Measurements from ENCODE around the gene SMYD5.

The SMYD5 gene

DNA sequence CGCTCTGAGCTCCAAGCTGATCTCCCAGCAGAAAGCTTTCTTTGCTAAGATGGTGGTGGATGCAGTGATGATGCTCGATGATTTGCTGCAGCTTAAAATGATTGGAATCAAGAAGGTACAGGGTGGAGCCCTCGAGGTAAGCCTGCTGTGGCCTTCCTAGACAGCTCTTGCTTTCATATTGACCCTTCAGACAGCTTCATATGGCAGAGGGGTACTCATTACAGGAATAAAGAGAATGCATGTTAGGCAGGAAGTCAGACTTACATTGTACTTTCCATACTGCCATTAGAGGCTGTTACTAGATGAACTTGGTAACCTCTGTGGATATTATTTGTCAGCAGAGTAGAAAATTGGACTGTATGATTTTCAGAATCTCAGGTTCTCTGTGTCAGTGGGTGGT is 30.5 kb downstream of the SMYD5 start:
- Histone ChIP-seq H3K27ac (ENCODE audit: low read depth, low read length) (no peak overlapping the region), H3K27me3 (ENCODE audit: low read length) (no peaks in the 10 kb centered on the region), H3K9me3 (ENCODE audit: insufficient read depth, low read length) (no peaks in the 10 kb centered on the region), H3K4me2 (ENCODE audit: low read depth, low read length, poor library complexity, severe bottlenecking) (no peak overlapping the region), H4K20me1 (ENCODE audit: low read depth, low read length) (peaks cover 15% of the 10 kb centered on the region; the same call in 1 of the 2 replicates), H3K4me3 (ENCODE audit: insufficient read depth, low read length, poor library complexity, severe bottlenecking) (no peak overlapping the region), H3K79me2 (ENCODE audit: insufficient read depth, low read length) (peaks cover 56% of the 10 kb centered on the region), H3F3A (ENCODE audit: insufficient read depth) (no peaks in the 10 kb centered on the region), H2AFZ (ENCODE audit: low read depth, low read length, severe bottlenecking) (no peak overlapping the region), H3K36me3 (ENCODE audit: low read length) (peaks cover 63% of the 10 kb centered on the region), H3K9ac (ENCODE audit: low read length) (no peak overlapping the region), H3K9me2 (replicated peaks; ENCODE audit: insufficient read depth, low read length) (no peaks in the 10 kb centered on the region)
- no peak for TF ChIP-seq EZH2phosphoT487 (conservative IDR thresholded peaks at IDR 0.05; ENCODE audit: low read length)
- TF ChIP-seq, protein P1, sequence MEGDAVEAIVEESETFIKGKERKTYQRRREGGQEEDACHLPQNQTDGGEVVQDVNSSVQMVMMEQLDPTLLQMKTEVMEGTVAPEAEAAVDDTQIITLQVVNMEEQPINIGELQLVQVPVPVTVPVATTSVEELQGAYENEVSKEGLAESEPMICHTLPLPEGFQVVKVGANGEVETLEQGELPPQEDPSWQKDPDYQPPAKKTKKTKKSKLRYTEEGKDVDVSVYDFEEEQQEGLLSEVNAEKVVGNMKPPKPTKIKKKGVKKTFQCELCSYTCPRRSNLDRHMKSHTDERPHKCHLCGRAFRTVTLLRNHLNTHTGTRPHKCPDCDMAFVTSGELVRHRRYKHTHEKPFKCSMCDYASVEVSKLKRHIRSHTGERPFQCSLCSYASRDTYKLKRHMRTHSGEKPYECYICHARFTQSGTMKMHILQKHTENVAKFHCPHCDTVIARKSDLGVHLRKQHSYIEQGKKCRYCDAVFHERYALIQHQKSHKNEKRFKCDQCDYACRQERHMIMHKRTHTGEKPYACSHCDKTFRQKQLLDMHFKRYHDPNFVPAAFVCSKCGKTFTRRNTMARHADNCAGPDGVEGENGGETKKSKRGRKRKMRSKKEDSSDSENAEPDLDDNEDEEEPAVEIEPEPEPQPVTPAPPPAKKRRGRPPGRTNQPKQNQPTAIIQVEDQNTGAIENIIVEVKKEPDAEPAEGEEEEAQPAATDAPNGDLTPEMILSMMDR (IDR thresholded peaks at IDR 0.05; ENCODE audit: insufficient read depth, low read length, poor library complexity, severe bottlenecking), result no peak

DNA sequence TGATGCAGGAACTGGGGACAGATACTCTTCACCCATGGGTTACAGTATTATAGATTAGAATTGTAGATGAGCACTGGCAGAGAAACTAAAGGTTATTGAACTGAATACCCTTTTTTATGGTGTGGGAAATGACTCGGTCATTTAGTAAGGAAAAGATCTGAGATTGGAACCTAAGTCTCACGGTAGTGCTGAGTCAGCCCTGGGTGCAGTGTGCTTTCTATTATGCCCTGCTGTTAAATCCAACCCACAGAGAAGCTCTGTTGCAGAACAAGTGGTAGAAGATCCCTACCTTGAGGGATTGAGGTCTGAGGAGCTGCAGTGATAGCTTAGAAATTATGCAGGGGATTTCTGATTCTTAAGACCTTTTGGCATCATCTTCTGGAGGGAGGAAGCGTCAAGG is 32.8 kb downstream of the SMYD5 start:
- H3K27ac ChIP-seq (ENCODE audit: low read depth, low read length), result no peak overlapping the region
- H3F3A ChIP-seq (ENCODE audit: insufficient read depth), result no peaks in the 10 kb centered on the region
- H2AFZ ChIP-seq (ENCODE audit: low read depth, low read length, severe bottlenecking), result no peak overlapping the region
- no peak overlapping the region for H3K4me3 ChIP-seq (ENCODE audit: insufficient read depth, low read length, poor library complexity, severe bottlenecking)
- no peaks in the 10 kb centered on the region for H3K9me3 ChIP-seq (ENCODE audit: insufficient read depth, low read length)
- peaks cover 34% of the 10 kb centered on the region; the same call in 1 of the 2 replicates for H3K79me2 ChIP-seq (ENCODE audit: insufficient read depth, low read length)
- no peak overlapping the region for H3K9ac ChIP-seq (ENCODE audit: low read length)
- H3K27me3 ChIP-seq (ENCODE audit: low read length), result no peaks in the 10 kb centered on the region
- H3K36me3 ChIP-seq (ENCODE audit: low read length), result peaks cover 48% of the 10 kb centered on the region
- no peak overlapping the region for H3K4me2 ChIP-seq (ENCODE audit: low read depth, low read length, poor library complexity, severe bottlenecking)
- H4K20me1 ChIP-seq (ENCODE audit: low read depth, low read length), result 0 out of 2 replicates have a peak, but pooled peaks cover 8% of the 10 kb centered on the region
- H3K9me2 ChIP-seq (replicated peaks; ENCODE audit: insufficient read depth, low read length), result no peaks in the 10 kb centered on the region
- TF ChIP-seq, protein P1 (IDR thresholded peaks at IDR 0.05; ENCODE audit: insufficient read depth, low read length, poor library complexity, severe bottlenecking), result no peak
- TF ChIP-seq EZH2phosphoT487 (conservative IDR thresholded peaks at IDR 0.05; ENCODE audit: low read length), result no peak

DNA sequence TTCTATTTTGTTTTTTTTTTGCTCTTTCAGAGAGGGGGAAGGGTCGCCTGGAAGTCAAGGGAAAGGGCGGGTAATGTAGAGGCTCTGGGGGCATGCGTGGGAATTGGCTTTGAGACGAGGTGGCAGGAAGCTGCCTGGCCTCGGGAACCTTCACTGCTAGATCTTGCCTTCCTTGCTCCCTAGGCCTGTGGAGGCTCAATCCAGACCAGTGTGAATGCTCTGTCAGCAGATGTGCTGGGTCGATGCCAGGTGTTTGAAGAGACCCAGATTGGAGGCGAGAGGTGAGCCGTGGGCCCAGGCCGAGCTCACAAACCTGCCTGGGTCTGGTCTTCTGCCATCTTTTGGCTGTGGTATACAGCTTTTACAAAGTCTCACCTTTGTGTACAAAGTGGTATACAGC is 35.6 kb downstream of the SMYD5 start:
- peaks cover 39% of the 10 kb centered on the region for H3K36me3 ChIP-seq (ENCODE audit: low read length)

More for the DNA sequence above, 35.6 kb downstream of the SMYD5 start:
- H3K27ac ChIP-seq (ENCODE audit: low read depth, low read length), result no peak overlapping the region
- peaks cover 13% of the 10 kb centered on the region; the same call in 1 of the 2 replicates for H3K79me2 ChIP-seq (ENCODE audit: insufficient read depth, low read length)
- no peak overlapping the region for H3K9ac ChIP-seq (ENCODE audit: low read length)
- no peak for TF ChIP-seq EZH2phosphoT487 (conservative IDR thresholded peaks at IDR 0.05; ENCODE audit: low read length)
- TF ChIP-seq, protein P1 (IDR thresholded peaks at IDR 0.05; ENCODE audit: insufficient read depth, low read length, poor library complexity, severe bottlenecking), result no peak
- H3K4me2 ChIP-seq (ENCODE audit: low read depth, low read length, poor library complexity, severe bottlenecking), result no peak overlapping the region
- no peak overlapping the region for H2AFZ ChIP-seq (ENCODE audit: low read depth, low read length, severe bottlenecking)
- H3K27me3 ChIP-seq (ENCODE audit: low read length), result no peaks in the 10 kb centered on the region
- H4K20me1 ChIP-seq (ENCODE audit: low read depth, low read length), result no peaks in the 10 kb centered on the region; the same call in 1 of the 2 replicates
- no peaks in the 10 kb centered on the region for H3K9me3 ChIP-seq (ENCODE audit: insufficient read depth, low read length)
- no peaks in the 10 kb centered on the region for H3K9me2 ChIP-seq (replicated peaks; ENCODE audit: insufficient read depth, low read length)
- H3F3A ChIP-seq (ENCODE audit: insufficient read depth), result peaks cover 20% of the 10 kb centered on the region
- H3K4me3 ChIP-seq (ENCODE audit: insufficient read depth, low read length, poor library complexity, severe bottlenecking), result no peak overlapping the region
